CD4-positive, alpha-beta T cell treated with Interleukin-10 for 1 hour (primary cell): Measurements from ENCODE around the gene THSD7B.

Source experiments
- DNase-seq: peaks from one replicate; pipeline ENCODE4 v3.0.0-alpha.2; 2020

The THSD7B gene

DNA sequence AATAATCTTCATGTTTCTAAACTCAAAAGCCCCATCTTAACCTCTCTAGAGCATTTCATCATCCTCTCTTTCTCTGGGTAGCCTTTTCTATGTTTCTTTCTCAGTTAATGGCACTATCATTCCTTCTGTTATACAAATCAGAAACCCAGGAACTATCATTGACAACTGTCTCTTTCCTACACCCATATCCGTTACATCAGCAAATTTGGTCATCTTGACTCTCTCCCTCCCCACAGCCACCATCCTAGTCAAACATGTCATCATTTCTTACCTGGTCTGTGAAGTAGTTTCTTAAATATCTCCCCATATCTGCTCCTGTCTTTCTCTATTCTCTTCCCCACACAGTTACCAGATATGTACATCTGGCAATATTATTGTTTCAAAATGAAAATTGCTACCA, 62.8 kb downstream of the THSD7B start:
- DNase-seq: no peak

DNA sequence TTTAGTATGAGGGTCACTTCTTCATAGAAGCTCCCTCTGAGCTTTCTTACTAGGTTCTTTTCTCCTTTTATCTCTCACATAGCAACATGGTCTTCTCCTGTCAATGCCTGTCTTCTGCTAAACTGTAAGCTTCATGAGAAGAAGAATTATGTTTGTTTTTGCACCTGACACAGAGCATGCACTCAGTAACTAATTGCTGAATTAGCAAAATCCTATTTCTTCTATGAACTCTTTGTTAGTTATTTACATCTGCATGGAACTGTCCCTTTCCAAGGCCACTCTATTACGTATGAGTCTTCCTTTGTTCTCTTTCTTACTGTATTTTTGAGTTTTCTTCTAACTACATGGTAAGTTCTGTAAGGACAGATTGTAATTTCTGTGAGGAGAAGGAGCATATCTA, 63.4 kb downstream of the THSD7B start:
- no peak for DNase-seq

- no peak for DNase-seq
Measured at GRCh38 chr2:136844546-136844945, 79.2 kb downstream of the THSD7B start.

- DNase-seq: no peak
Measured at GRCh38 chr2:136858656-136859055, 93.3 kb downstream of the THSD7B start.

- no peak for DNase-seq
Measured at GRCh38 chr2:136860443-136860958, 95.2 kb downstream of the THSD7B start.

- no peak for DNase-seq
Measured at GRCh38 chr2:136863468-136863867, 98.1 kb downstream of the THSD7B start.

DNA sequence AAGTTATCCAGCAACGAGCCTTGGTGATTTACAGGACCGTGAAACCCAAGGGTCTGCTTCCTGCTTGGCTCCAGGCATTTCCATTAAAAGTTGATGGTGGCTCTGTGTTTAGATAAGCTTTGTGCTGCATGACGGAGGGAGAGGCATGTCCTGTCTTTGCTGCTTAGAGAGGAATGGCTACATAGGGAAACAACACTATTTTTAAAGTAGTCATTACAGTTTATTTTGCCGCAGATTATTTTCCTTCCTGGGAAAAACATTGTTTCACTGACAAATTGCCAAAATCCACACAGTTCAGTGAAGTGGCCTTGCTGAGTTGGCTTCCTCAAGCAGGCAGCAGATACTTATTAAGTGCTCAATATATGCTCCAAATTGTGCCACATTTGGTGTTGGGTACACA, 98.5 kb downstream of the THSD7B start:
- DNase-seq: no peak

GRCh38 chr2:136871424-136871823, 106.1 kb downstream of the THSD7B start:
- DNase-seq: no peak

DNA sequence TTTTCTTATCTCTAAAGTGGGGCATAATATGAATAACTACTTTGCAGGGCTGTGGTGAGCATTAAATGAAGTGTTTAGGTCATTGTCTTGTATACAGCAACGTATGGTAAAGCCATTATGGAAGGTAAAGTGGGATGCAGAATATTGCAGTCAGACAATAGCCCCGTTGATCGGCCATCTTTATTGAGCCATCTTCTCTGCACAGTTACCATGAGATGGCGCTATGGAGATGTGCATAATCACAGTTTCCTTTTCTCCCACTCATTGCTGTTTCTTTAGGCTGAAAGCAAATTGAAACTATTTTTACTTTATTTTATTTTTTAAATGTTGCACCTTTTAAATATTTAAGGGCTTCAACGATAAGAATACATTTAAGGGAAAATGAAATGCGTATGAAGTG, 108.9 kb downstream of the THSD7B start:
- DNase-seq: no peak

DNA sequence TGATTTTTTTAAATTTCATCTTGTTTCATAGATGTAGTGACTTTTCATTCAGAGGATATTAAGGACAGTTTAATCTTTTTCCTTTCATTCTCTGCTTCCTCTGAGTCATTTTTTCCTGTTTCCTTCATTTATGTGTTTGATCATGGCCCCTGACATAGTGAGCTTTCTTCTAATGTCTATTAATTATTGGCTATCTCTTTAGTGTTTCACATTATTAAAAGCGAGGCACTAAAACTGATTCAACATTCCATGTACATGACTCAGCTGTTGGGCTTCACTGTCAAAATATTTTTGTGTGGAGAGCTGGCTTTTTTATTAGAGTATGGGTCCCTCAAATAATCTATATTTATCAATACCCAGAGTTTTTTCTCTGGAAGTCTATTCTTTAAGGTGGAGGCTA, 125.8 kb downstream of the THSD7B start:
- DNase-seq: no peak

DNA sequence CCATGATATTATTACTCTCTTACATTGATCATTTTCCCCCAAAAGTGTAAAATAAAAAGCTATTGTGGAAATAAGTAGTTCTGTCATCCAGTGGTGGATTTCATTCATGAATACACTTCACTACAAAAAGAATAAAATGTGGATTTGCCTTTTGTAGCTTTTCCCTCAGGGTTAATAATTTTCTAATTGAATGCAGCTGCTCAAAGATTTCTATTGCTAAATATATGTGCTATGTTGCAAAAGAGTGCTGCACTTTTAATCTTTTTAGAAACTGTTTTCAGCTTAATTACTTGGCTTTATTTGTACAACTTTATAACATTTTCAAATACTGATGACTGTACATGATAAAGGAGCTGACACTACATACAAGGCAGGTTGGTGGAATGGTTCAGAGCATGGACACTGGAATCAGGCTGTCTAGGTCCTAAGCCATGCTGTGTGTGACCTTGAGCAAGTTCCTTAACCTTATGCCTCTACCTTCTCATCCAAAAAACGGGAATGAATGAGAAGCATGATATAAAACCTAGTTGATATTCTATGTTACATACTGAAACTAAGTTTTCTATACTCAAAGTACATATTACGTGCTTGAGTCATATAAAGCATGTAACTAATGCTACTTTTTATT, 128.8 kb downstream of the THSD7B start:
- no peak for DNase-seq

GRCh38 chr2:136901732-136902131, 136.4 kb downstream of the THSD7B start:
- DNase-seq: no peak

- no peak for DNase-seq
Measured at GRCh38 chr2:136905779-136906178, 140.4 kb downstream of the THSD7B start.

DNA sequence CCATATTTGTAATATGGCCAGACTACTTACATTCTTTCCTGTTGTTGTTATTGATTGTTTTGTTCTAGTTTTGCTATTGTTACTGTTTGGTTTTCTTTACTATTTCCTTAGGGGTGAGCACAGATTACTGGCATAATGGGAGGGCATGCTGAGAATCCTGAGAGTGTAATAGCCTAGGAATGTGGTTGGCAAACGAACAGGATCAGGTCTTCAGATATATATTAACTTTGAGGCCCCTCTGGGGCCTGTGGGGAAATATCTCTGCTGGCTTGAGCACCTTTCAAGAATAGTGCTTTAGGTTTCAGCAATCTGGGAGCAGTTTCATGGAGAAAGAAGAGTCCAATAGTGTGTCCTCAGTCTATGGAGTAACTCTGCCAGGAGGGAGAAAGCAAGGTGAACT, 144.4 kb downstream of the THSD7B start:
- DNase-seq: no peak

DNA sequence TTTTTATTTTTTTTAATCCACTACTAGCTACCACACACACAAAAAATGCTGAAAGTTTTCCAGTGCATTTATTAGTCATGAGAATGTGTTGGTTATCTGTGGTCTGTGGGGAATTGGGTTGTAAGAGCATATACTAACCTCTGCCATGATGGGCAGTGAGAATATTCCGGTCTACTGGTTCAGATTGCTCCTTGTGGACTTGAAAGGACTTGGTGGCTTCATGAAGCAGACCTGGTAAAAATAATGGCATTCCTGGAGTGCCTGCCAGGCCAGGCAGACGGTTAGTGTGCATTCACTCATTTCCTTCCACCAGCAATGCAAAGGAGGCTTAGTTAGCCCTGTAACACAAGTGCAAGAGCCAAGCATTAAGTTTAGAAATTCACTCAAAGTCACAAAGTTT, 150.8 kb downstream of the THSD7B start:
- no peak for DNase-seq

DNA sequence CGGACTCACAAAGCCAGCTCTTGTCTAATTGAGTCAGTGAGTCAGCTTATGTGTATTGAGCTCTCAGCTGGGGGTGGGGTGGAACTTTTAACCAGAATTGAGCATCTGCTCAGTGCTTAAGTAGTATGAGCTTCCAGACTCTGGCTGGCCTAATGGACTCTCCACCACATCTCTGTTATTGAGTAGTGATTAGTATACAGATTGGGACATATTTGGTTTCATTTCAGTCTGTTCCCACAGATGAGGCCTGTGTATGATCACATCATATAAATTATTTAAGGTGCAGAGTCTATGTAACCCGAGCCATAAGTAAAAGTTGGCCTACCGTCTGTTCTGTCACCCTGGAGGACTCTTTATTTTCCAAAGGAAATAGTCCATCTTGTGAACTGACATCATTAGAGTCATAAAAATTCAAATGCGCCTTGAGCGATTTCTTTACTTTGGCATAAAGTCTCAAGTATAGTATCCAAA, 152.1 kb downstream of the THSD7B start:
- DNase-seq: no peak

DNA sequence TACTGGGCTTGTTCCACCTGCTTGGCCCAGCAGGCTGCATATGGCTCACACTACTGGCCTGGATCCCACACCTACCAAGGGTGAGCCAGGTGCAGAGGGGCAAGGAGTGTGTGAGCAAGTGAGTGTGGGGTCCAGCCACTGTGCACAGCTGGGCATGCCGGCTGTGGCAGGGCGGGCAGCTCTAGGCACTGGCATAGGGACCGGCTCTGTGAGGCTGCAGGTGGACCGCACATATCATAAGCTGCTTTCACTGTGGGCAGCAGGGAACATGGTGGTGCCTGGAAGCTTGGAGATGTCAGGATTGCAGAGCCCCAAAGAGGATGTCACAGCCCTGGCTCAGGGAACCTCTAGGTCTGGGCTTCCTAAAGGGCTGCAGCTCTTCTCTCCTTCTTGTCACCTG, 154.3 kb downstream of the THSD7B start:
- DNase-seq: no peak

- no peak for DNase-seq
Measured at GRCh38 chr2:136920652-136921333, 155.4 kb downstream of the THSD7B start.

GRCh38 chr2:136927156-136927555, 161.8 kb downstream of the THSD7B start:
- DNase-seq: no peak

DNA sequence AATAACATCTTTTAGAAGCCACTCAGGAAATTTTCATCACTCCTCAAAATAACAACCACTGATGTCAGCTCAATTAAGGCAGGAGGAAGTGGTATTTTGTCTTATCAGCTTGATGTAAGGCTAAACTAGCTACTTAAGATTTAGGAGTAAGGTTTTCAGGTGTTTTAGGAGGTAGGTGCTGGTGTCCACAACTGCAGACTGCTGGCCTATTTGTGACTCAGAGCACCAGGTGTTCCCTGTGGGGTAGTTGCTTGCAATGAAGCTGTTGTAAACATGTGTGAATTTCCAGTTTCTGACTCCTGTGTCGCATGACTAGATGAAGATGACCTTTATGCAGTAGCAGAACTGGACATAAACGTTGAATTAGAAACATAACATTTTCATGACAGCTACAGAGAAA, 164.2 kb downstream of the THSD7B start:
- DNase-seq: no peak

- DNase-seq: no peak
Measured at GRCh38 chr2:136932700-136933099, 167.4 kb downstream of the THSD7B start.

- no peak for DNase-seq
Measured at GRCh38 chr2:136935119-136935518, 169.8 kb downstream of the THSD7B start.

GRCh38 chr2:136956050-136956449, 190.7 kb downstream of the THSD7B start:
- no peak for DNase-seq

DNA sequence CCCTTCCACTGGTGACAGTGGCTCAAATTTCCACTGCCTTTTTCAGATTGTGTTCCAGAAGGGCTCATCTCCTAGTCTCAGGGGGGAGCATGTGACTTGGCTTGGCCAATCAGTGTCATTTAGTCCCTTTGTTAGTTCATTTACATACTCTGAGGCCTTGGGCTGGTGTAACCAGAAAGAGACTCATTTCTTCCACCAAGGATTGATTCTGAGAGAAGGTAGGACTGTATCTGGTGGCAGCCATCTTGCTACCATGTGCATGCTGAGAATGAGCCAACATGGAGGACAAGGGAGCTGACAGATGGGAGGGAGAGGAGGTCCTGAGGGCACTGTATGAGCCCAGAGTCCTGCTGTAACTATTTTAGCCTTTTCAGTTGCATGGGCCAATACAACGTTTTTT, 191.7 kb downstream of the THSD7B start:
- DNase-seq: no peak
